HG03354 (cell line): ENCODE results near the gene PDE10A.
A peak's percentile ranks its signal among the peaks of the same experiment; 100 is the strongest.
"Not testable (repeated sequence)": the region's sequence is repeated elsewhere in the genome, so short reads cannot be mapped to it uniquely, and the experiment has no call there.

Source experiments
- ATAC-seq: cut with Tn5 transposase; IDR thresholded peaks from one replicate; pipeline ENCODE4 v1.9.1; 2021; ENCODE audit warnings: mild to moderate bottlenecking; ENCODE audit not compliant: unreplicated experiment, poor library complexity, severe bottlenecking

PDE10A gene

DNA sequence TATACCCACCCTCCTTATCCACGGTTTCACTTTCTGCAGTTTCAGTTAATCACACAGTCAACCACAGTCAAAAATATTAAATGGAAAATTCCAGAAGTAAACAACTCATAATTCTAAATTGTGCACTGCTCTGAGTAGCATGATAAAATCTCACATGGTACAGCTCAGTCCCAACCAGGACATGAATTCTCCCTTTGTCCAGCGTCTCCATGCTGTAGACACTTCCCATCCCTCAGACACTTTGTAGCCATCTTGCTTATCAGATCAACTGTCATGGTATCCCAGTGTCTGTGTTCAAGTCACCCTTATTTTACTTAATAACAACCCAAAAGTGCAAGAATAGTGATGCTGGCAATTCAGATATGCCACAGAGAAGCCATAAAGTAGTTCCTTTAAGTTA, 94.7 kb downstream of the PDE10A start:
- no peak for ATAC-seq

GRCh38 chr6:165566088-165566828, 96.8 kb downstream of the PDE10A start:
- ATAC-seq: no peak

GRCh38 chr6:165562421-165563090, 100.5 kb downstream of the PDE10A start:
- ATAC-seq: no peak

- no peak for ATAC-seq
Observed at GRCh38 chr6:165559632-165560031, 103.4 kb downstream of the PDE10A start.

DNA sequence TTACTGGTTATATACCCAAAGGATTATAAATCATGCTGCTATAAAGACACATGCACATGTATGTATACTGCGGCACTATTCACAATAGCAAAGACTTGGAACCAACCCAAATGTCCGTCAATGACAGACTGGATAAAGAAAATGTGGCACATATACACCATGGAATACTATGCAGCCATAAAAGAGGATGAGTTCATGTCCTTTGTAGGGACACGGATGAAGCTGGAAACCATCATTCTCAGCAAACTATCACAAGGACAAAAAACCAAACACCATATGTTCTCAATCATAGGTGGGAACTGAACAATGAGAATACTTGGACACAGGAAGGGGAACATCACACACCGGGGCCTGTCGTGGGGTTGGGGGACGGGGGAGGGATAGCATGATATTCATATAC, 104.9 kb downstream of the PDE10A start:
- not testable (repeated sequence) for ATAC-seq

DNA sequence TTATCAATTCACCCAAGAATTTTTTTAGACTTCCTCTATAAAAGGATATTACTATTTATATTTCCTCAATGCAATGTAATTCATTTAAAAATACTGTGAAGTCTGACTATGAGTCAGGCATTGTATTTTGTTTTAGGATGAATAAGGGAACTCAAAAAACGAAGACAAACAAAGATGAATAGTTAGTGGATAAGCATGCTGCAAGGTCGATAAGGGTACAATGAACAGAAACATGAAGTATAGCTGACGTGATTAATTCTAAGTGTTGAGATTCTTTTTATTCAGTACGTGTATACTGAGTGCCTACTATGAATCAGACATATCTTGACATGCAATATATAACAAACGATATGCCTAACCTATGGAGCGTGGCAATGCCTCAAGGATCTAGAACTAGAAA, 105.4 kb downstream of the PDE10A start:
- ATAC-seq: no peak

GRCh38 chr6:165556116-165556843, 106.8 kb downstream of the PDE10A start:
- ATAC-seq: no peak

GRCh38 chr6:165554644-165555043, 108.4 kb downstream of the PDE10A start:
- ATAC-seq: not testable (repeated sequence)

GRCh38 chr6:165552248-165552736, 110.7 kb downstream of the PDE10A start:
- ATAC-seq: no peak

GRCh38 chr6:165551828-165552227, 111.2 kb downstream of the PDE10A start:
- no peak for ATAC-seq

GRCh38 chr6:165548450-165548849, 114.6 kb downstream of the PDE10A start:
- ATAC-seq: no peak

GRCh38 chr6:165545806-165546205, 117.2 kb downstream of the PDE10A start:
- ATAC-seq: no peak

DNA sequence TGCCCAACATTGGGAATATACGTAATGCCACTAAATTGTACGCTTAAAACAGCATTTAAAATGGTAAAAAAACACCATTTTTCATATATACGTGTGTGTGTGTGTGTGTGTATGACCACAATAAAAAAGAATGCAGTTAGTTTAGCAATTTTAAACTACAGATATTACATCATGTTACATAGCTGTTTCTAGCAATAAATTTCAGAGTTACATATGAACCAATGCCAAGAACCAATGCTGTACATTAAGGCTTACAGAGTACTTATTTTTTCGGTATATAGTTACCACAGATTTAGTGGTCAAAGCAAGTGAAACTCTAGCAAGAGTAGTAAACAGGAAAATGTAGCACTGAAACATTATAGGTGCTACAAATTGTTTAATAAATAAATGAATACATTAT, 119.3 kb downstream of the PDE10A start:
- ATAC-seq: no peak

DNA sequence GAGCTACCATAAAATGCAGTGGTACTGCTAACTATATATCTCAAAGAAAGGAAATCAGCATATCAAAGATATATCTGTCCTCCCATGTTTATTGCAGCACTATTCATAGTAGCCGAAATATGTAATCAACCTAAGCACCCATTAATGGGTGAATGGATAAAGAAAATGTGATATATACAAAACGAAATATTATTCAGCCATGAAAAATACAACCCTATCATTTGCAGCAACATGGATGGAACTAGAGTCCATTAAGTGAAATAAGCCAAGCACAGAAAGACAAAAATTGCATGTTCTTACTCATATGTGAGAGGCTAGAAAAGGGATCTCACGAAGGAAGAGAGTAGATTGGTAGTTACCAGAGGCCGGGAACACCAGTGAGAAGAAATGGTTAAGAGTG, 126.1 kb downstream of the PDE10A start:
- ATAC-seq: no peak

DNA sequence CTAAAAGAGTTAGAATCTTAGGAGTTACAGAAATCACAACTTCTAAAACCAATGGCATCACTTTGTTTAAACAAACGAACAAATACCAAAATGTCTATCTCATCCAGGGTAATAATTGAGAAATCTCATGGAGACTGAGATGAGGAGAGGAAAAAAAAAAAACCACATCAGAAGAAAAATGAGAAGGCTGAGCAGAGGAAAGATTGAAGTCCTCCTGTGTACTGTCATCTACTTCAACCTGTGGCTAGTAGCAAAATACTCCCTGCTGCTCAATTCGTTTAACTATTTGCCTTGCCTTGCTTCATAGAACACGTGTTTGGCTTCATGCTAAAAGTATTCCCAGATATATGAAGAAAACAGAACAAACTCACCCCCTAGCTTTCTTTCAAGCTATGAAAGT, 143.7 kb downstream of the PDE10A start:
- no peak for ATAC-seq

DNA sequence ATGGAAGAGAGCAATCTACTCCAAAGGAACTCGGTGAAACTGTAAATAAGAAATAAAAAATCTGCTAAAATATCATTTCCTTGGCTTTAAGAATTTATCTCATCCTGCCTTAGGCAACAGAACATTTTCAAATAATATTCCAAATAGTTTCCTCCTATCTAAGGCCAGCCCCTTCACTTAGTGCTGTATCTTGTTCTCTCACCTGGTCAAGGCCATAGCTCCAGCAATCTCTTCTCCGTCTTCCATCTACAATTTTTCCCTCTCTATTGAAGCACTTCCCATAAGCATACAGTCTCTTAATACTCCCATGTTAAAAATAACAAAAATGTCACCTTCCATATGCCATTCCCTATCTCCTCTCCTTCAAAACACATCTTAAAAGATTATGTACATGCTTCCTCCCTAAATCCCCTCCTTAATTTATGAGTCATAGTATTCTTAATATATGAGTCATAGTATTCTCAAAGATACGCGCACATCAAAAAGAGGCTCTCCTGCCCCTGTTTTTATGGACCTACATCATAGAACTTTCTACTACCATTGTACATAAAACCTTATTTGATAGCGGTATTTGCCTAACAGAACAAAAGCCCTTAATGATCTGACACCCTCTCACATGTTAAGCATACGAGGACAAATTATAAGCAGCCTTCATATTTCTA, 146.9 kb downstream of the PDE10A start:
- no peak for ATAC-seq

DNA sequence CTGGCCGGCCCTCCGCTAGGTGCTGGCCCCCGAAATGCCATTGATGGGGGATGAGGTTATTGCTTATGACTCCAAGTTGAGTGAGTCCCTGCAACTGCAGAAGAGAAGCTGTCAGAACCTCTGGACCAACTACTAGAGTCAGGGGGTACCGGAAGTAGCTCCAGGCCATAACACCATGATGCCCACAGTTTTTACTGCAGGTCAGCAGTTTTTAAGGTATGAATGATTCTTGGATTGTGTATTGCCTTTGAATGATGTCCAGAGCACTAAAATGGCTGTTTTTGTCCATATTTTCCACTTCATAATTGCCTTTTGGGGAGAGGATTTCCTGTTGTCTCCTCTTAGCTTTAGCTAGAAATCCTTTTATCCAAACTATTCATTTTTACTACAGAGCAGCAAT, 148.4 kb downstream of the PDE10A start:
- ATAC-seq: no peak

- ATAC-seq: peak; percentile 91
Observed at GRCh38 chr6:165511807-165512206, 151.2 kb downstream of the PDE10A start.

DNA sequence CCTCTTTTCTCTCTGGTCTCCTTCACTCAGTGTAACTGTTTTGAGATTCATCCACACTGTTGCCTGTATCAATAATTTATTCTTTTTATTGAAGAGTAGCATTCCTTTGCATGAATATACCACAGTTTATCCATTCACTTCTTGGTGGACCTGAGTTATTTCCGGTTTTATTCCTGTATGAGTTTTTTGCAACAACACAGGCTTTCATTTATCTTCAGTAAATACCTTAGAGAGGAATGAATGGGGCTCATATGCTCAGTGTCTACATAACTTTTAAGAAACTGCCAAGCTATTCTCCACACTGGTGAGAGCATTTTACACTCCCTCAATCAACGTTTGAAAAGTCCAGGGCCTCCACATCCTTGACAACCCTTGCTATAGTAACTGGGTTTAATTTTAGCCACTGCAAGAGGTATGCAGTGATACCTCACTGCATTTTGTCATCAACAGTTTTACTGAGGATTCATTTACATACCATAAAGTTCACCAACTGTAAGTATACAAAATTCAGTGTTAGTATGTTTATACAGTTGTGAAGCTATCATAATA, 154.6 kb downstream of the PDE10A start:
- ATAC-seq: no peak

DNA sequence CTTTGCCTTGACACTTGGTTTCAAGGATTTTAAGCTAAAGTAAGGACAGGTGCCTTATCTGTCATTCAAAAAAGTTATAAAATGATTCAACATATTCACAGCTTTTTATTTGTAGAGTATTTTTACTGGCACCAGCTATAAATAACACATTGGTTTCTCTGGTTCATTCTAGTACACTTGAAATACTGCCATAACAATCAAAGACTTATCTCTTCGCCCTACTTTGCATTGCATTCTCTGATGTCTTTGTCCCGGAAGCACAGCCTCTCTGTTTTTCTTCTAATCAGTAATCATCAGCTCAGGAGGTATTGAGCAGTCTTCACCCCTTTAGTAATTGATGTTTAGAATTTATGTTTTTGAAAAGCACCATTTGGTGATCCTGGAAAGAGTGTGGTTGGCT, 156.4 kb downstream of the PDE10A start:
- no peak for ATAC-seq
